Spinal cord (tissue), 10 donors: Measurements from ENCODE around the gene SF3B6. TPM values are rescaled to one million over a fixed set of nuclear protein-coding genes. Genes with fewer than 3 reads are reported as not detected.
A peak's percentile ranks its signal among the peaks of the same experiment; 100 is the strongest.
"Not testable (repeated sequence)": the region's sequence is repeated elsewhere in the genome, so short reads cannot be mapped to it uniquely, and the experiment has no call there.

Source experiments
- DNase-seq, 6 donors: peaks; one replicate each; pipeline versions ENCODE4 v3.0.0 to v3.0.0-alpha.2; 2013 to 2015; ENCODE audit warnings: low spot score in 6 of 6, low read depth in 4 of 6
- H3K27ac ChIP-seq: one replicate; pipeline ENCODE4 v1.5.1; 2013; ENCODE audit warnings: low read depth, low read length, control low read depth
- H3K27me3 ChIP-seq: one replicate; pipeline ENCODE4 v1.6.1; 2013; ENCODE audit warnings: low read length; ENCODE audit not compliant: control insufficient read depth, insufficient read depth
- H3K36me3 ChIP-seq: one replicate; pipeline ENCODE4 v1.6.1; 2013; ENCODE audit warnings: low read length; ENCODE audit not compliant: control insufficient read depth, insufficient read depth
- H3K4me1 ChIP-seq: one replicate; pipeline ENCODE4 v1.6.1; 2013; ENCODE audit warnings: low read length; ENCODE audit not compliant: control insufficient read depth, insufficient read depth
- H3K4me3 ChIP-seq: one replicate; pipeline ENCODE4 v1.5.1; 2013; ENCODE audit warnings: low read depth, low read length, control low read depth
- H3K9me3 ChIP-seq: one replicate; pipeline ENCODE4 v1.6.1; 2013; ENCODE audit warnings: low read length; ENCODE audit not compliant: control insufficient read depth, insufficient read depth
- WGBS: methylation state at CpG from one replicate; pipeline ENCODE4 v1.1.5; 2013; ENCODE audit warnings: missing lambda C conversion rate; ENCODE audit not compliant: insufficient coverage; 5-methylcytosine and 5-hydroxymethylcytosine counted together
- polyA plus RNA-seq, 2 donors: library from polyadenylated mRNA; unstranded; fragments of 120-200 nt; gene quantifications; one replicate each; pipeline ENCODE4 v1.2.1, GENCODE V29; 2013; ENCODE audit not compliant: insufficient read length in 2 of 2
- total RNA-seq, 2 donors: library from RNA; depleted of rRNA in 1 of 2; stranded (reverse); fragments of 120-200 nt in 1 of 2; fragments of >200 nt in 1 of 2; gene quantifications; one replicate each; pipeline versions ENCODE4 v1.2.3 to v1.2.4, GENCODE V29; 2013 to 2014
- donor health status: healthy.

SF3B6 gene
- total and polyA plus RNA-seq, 4 donors: 102 to 162 (median 112) TPM

DNA sequence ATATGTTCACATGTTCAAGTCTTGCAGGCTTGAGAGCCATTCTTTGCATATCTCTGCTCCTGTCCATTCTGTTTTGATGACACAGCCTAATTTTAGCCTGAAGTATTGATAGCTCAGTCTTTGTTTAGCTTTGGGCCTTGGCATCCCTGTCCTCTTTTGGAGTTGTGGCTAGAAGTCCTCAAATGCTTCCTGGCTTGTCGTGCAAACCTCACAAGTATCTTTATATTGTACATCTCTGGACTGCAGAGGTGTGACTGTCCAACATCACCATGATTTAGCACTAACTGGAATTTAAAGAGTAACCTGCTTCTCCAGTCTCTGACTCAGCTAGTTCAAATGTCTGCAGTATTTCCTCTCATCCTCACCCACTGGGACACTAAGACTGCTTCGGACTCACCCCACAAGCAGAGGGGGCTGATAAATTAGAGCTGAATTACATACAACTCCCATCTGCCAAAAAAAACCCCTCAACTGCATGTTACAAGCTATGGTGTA lies 35.3 kb upstream of the SF3B6 start:
- WGBS: no CpG with 5 or more reads among the region's 2 CpGs
- Histone ChIP-seq H3K4me3 (no peak overlapping the region), H3K27me3 (no peaks in the 10 kb centered on the region), H3K4me1 (no peaks in the 10 kb centered on the region), H3K9me3 (peaks cover 2% of the 10 kb centered on the region), H3K27ac (no peak overlapping the region), H3K36me3 (peaks cover 1% of the 10 kb centered on the region)
- peak in 1 of 6 donors; percentile 6 for DNase-seq

DNA sequence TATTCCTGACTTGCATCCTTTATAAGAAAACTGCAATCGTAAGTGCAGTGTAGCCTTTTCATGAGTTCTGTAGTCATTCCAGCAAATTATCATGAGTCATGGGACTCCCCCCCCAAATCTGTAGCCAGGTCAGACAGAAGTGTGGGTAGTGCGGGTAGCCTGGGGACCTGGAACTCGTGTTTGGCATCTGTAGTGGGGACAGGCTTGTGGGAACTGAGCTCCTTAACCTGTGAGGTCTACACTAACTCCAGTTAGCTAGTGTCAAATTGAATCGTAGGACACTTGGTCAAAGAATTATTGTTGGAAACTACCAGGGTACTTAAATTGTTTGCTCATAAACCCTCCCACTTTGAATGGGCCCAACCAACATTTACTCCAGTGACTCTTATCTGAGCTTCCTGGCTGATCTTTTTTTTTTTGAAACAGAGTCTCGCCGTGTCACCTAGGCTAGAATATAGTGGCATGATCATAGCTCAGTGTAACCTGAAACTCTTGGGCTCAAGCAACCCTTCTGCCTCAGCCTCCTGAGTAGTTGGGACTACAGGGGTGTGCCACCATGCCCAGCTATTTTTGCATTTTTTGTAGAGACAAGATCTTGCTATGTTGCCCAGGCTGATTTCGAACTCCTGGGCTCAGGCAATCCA lies 34.7 kb upstream of the SF3B6 start:
- H3K4me3 ChIP-seq: no peak overlapping the region
- no peaks in the 10 kb centered on the region for H3K36me3 ChIP-seq
- H3K4me1 ChIP-seq: no peaks in the 10 kb centered on the region
- DNase-seq: no peak
- H3K9me3 ChIP-seq: peaks cover 2% of the 10 kb centered on the region
- H3K27ac ChIP-seq: no peak overlapping the region
- H3K27me3 ChIP-seq: no peaks in the 10 kb centered on the region
- WGBS: 90% methylated on average over 4 of the region's 7 CpGs

DNA sequence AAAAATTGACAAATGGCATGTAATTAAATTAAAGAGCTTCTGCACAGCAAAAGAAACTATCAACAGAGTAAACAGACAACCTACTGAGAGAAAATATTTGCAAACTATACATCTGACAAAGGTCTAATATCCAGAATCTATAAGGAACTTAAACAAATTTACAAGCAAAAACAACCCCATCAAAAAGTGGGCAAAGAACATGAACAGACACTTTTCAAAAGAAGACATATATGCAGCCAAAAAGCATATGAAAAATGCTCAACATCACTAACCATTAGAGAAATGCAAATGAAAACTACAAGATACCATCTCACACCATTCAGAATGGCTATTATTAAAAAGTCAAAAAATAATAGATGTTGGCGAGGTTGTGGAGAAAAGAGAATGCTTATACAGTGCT lies 33.3 kb upstream of the SF3B6 start:
- not testable (repeated sequence) for DNase-seq, H3K9me3 ChIP-seq

DNA sequence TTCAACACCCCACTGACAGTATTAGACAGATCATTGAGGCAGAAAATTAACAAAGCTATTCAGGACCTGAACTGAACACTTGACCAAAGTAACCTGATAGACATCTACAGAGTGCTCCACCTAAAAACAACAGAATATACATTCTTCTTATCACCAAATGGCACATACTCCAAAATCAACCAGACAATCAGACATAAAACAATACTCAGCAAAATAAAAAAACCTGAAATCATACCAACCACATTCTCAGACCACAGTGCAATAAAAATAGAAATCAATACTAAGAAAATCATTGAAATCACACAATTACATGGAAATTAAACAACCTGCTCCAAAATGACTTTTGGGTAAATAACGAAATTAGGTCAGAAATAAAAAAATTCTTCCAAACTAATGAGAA lies 31.2 kb upstream of the SF3B6 start:
- Histone ChIP-seq H3K27ac (no peak overlapping the region), H3K4me1 (no peaks in the 10 kb centered on the region), H3K36me3 (peaks cover 12% of the 10 kb centered on the region), H3K27me3 (no peaks in the 10 kb centered on the region), H3K4me3 (no peak overlapping the region), H3K9me3 (peaks cover 2% of the 10 kb centered on the region)
- no peak for DNase-seq
- WGBS: no CpG with 5 or more reads among the region's 1 CpG

More for the DNA sequence above, 33.3 kb upstream of the SF3B6 start:
- not testable (repeated sequence) for H3K4me1 ChIP-seq, H3K4me3 ChIP-seq, H3K27me3 ChIP-seq, H3K27ac ChIP-seq, H3K36me3 ChIP-seq
- WGBS: no CpG with 5 or more reads among the region's 1 CpG

DNA sequence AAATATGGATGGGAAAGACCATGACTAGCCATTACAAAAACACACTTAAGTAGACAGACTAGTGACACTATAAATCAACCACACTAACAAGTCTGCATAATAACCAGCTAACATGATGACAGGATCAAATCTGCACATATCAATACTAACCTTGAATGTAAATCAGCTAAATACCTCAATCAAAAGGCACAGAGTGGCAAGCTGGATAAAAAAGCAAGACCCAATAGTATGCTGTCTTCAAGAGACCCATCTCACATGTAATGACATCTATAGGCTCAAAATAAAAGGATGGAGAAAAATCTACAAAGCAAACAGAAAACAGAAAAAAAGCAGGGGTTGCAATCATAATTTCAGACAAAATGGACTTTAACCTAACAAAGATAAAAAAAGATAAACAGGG lies 30.7 kb upstream of the SF3B6 start:
- no peak for DNase-seq
- H3K4me1 ChIP-seq: no peaks in the 10 kb centered on the region
- no peaks in the 10 kb centered on the region for H3K27me3 ChIP-seq
- no peak overlapping the region for H3K4me3 ChIP-seq
- H3K27ac ChIP-seq: no peak overlapping the region
- H3K36me3 ChIP-seq: peaks cover 12% of the 10 kb centered on the region
- peaks cover 2% of the 10 kb centered on the region for H3K9me3 ChIP-seq

DNA sequence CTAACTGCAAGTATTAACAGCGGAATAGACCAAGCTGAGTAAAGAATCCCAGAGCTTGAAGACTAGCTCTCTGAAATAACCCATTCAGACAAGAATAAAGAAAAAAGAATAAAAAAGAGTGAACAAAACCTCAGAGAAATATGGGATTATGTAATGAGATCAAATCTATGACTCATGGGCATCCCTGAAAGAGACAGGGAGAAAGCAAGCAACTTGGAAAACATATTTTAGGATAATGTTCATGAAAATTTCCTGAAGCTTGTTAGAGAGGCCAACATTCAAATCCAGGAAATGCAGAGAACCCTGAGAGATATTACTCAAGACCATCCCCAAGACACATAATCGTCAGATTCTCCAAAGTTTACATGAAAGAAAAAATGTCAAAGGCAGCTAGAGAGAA lies 29.7 kb upstream of the SF3B6 start:
- 100% methylated on average over 1 of the region's 2 CpGs for WGBS
- no peak for DNase-seq
- Histone ChIP-seq H3K4me1 (no peaks in the 10 kb centered on the region), H3K36me3 (peaks cover 15% of the 10 kb centered on the region), H3K27me3 (no peaks in the 10 kb centered on the region), H3K9me3 (peaks cover 2% of the 10 kb centered on the region), H3K27ac (no peak overlapping the region), H3K4me3 (no peak overlapping the region)

DNA sequence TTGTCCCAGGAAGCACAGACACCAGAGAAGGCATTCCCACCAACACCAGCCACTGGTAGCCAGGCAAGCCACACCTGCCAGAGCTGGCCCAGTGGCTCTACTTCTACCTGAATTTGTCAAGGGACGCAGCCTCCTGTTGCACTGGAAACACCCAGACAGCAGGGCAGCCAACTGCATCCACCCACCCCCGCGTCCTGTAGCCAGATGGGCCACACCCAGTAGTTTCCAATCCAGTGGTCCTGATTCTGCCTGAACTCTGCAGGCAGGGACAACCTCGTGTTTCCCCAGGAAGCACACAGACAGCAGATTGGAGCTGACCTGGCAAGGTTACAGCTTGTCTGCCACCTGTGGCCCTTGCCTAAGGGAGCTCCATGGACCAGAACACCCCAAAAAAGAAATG lies 28.8 kb upstream of the SF3B6 start:
- WGBS: 93% methylated on average over 4 of the region's 4 CpGs
- peaks cover 2% of the 10 kb centered on the region for H3K9me3 ChIP-seq
- no peak overlapping the region for H3K4me3 ChIP-seq
- H3K27me3 ChIP-seq: no peaks in the 10 kb centered on the region
- H3K36me3 ChIP-seq: peaks cover 15% of the 10 kb centered on the region
- H3K4me1 ChIP-seq: no peaks in the 10 kb centered on the region
- DNase-seq: no peak
- H3K27ac ChIP-seq: no peak overlapping the region

DNA sequence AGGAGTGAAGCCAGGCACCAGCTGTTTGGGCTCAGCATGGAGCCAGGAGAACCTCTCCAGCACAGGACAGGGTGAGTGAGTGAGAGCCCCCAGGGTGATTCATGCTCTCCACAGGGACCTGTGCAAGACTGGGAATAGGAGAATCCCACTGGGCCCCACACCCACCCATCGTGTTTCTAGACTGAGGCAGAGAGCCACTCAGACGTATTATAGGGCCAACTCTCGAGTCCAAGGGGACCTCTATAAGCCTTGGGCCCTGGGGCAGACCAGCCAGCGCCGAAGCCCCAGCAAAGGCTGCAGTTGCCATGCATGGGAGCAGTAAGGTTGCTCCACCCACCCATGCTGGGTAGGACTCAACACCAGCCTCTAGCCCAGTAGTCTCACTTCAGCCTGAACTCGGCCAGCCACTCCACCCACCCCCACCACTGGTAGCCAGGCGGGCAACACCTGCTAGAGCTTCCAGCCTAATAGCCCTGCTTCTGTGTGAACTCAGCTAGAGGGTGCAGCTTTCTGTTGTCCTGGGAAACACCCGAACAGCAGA lies 28.1 kb upstream of the SF3B6 start:
- no peak for DNase-seq
- Histone ChIP-seq H3K27me3 (no peaks in the 10 kb centered on the region), H3K36me3 (peaks cover 15% of the 10 kb centered on the region), H3K4me3 (no peak overlapping the region), H3K27ac (no peak overlapping the region), H3K9me3 (peaks cover 2% of the 10 kb centered on the region), H3K4me1 (no peaks in the 10 kb centered on the region)
- WGBS: 96% methylated on average over 8 of the region's 8 CpGs

DNA sequence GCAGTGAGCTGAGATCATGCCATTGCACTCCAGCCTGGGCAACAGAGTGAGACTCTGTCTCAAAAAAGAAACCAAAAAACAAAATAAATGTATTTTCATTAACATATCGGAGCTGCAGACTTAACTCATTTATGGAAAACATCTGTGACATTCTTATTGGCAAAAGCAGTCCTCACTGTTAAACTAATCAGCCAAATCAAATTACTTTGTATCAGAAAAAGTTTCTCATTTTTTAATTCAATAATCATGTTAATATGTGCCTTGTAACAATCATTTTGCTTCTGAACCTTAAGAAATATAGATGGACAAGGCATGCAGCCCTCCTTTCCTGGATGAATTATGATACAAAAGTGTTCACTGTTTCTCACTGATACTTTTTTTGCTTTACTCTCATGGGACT lies 26.6 kb upstream of the SF3B6 start:
- DNase-seq: no peak
- Histone ChIP-seq H3K9me3 (no peaks in the 10 kb centered on the region), H3K36me3 (peaks cover 15% of the 10 kb centered on the region), H3K27me3 (no peaks in the 10 kb centered on the region), H3K27ac (no peak overlapping the region), H3K4me1 (no peaks in the 10 kb centered on the region), H3K4me3 (no peak overlapping the region)
- 80% methylated on average over 1 of the region's 1 CpG for WGBS

DNA sequence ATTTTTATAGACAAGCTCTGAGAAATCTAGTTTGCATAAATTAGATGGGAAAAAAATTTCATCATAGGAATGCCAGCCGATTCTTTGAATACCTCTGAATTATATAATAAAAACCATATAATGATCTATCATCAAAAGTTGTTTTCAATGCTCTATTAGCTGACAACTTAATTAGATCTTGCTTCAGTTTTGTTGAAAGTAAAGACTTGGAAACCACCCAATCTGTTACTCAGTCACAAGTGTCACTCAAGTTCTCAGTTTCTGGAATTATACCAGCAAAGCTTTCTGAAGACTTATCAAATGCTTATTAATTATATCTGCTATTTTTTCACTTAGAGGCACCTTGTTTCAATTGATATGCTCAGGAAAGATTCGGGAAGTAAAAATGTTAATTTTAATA lies 25.9 kb upstream of the SF3B6 start:
- no CpG with 5 or more reads among the region's 2 CpGs for WGBS
- Histone ChIP-seq H3K4me3 (no peak overlapping the region), H3K27ac (no peak overlapping the region), H3K36me3 (peaks cover 15% of the 10 kb centered on the region), H3K27me3 (no peaks in the 10 kb centered on the region), H3K9me3 (no peaks in the 10 kb centered on the region), H3K4me1 (no peaks in the 10 kb centered on the region)
- DNase-seq: no peak
